Measurements from ENCODE around the gene GUCA1C.

- TF ChIP-seq CTCF (IDR thresholded peaks at IDR 0.05) (no peak), POLR2AphosphoS5 (IDR thresholded peaks at IDR 0.05) (no peak), POLR2A (IDR thresholded peaks at IDR 0.05) (no peak), EP300 (IDR thresholded peaks at IDR 0.05) (no peak)
These were observed 29.4 kb upstream of the GUCA1C start for GRCh38 chr3:108983051-108983450.
